GM12892 (cell line): Measurements from ENCODE around the gene MACROD2.

ENCODE experiments used
- POLR2A ChIP-seq: IDR thresholded peaks from 2 replicates; pipeline ENCODE4 v1.6.1; 2011; ENCODE audit warnings: low read depth, low read length, control low read depth
- TAF1 ChIP-seq: IDR thresholded peaks from 2 replicates; pipeline ENCODE4 v1.6.1; 2011; ENCODE audit warnings: low read depth, mild to moderate bottlenecking, control low read depth, low read length, borderline replicate concordance

GRCh38 chr20:14589383-14589782, 594.1 kb downstream of the MACROD2 start:
- no peak for TF ChIP-seq TAF1
- TF ChIP-seq POLR2A: no peak
